Measurements from ENCODE around the gene INCA1.
"Not testable (repeated sequence)": the region's sequence is repeated elsewhere in the genome, so short reads cannot be mapped to it uniquely, and the experiment has no call there.

INCA1 gene

DNA sequence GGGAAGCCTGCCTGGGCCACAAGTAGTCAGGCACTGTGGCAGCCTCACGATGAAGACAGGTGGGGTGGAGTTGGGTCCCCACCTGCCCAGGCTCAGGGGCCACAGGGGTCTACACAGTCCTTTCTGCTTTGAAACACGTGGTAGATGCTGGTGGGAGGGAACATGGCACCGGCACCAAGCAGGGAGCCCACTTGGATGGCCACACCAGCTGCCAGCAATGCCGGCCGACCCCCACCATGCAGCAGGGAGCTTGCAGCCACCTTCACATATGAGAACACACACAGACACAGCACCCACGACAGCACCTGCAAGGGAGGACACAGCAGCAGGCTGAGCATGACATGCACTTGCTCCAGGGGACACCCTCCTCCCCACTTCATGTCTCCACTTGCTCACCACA is 35.5 kb upstream of the INCA1 start:
- TF ChIP-seq EZH2phosphoT487 (conservative IDR thresholded peaks at IDR 0.05; ENCODE audit: low read length): no peak
- TF ChIP-seq, protein P1, sequence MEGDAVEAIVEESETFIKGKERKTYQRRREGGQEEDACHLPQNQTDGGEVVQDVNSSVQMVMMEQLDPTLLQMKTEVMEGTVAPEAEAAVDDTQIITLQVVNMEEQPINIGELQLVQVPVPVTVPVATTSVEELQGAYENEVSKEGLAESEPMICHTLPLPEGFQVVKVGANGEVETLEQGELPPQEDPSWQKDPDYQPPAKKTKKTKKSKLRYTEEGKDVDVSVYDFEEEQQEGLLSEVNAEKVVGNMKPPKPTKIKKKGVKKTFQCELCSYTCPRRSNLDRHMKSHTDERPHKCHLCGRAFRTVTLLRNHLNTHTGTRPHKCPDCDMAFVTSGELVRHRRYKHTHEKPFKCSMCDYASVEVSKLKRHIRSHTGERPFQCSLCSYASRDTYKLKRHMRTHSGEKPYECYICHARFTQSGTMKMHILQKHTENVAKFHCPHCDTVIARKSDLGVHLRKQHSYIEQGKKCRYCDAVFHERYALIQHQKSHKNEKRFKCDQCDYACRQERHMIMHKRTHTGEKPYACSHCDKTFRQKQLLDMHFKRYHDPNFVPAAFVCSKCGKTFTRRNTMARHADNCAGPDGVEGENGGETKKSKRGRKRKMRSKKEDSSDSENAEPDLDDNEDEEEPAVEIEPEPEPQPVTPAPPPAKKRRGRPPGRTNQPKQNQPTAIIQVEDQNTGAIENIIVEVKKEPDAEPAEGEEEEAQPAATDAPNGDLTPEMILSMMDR (IDR thresholded peaks at IDR 0.05; ENCODE audit: insufficient read depth, low read length, poor library complexity, severe bottlenecking): no peak
- H3K9ac ChIP-seq (ENCODE audit: low read length): no peak overlapping the region
- H3K79me2 ChIP-seq (ENCODE audit: insufficient read depth, low read length): no peaks in the 10 kb centered on the region
- H3K9me2 ChIP-seq (replicated peaks; ENCODE audit: insufficient read depth, low read length): no peaks in the 10 kb centered on the region
- no peaks in the 10 kb centered on the region for H3K9me3 ChIP-seq (ENCODE audit: insufficient read depth, low read length)
- no peaks in the 10 kb centered on the region for H3K27me3 ChIP-seq (ENCODE audit: low read length)
- H2AFZ ChIP-seq (ENCODE audit: low read depth, low read length, severe bottlenecking): no peak overlapping the region
- no peaks in the 10 kb centered on the region for H3K36me3 ChIP-seq (ENCODE audit: low read length)
- no peaks in the 10 kb centered on the region for H4K20me1 ChIP-seq (ENCODE audit: low read depth, low read length)
- no peak overlapping the region for H3K4me2 ChIP-seq (ENCODE audit: low read depth, low read length, poor library complexity, severe bottlenecking)
- no peak overlapping the region for H3K27ac ChIP-seq (ENCODE audit: low read depth, low read length)
- H3F3A ChIP-seq (ENCODE audit: insufficient read depth): peaks cover 5% of the 10 kb centered on the region; the same call in 1 of the 2 replicates
- no peak overlapping the region for H3K4me3 ChIP-seq (ENCODE audit: insufficient read depth, low read length, poor library complexity, severe bottlenecking)

DNA sequence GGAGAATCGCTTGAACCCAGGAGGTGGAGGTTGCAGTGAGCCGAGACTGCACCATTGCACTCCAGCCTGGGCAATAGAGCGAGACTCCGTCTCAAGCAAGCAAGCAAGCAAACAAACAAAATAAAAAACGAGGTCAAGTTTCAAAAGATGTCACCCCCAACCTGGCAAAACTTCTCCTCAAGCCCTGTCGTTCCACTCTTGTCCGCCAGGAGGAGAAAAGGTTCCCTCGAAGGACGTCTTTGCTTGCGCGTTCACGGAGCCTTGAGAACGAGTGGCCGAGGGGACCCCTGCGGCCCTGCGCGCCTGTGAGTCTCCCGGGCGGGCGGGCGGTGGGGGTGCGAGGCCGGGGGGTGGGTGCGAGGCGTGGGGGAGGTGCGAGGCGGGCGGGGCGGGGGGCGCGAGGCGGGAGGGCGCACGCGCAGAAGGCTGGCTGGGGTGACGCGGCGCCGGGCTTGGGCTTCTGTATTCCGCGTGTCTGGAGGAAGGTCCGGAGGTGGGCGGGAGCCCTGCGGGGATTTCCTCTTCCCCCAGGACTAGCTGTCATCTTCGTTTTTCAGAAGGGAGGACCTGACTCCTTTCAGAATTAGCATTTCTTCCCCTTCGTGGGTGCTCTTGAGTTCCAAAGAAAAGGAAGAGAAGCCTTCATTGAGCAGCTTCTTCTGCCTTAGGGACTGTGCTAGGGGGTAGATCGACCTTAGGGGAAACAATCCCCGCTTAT is 34.2 kb upstream of the INCA1 start:
- no peaks in the 10 kb centered on the region for H3K9me2 ChIP-seq (replicated peaks; ENCODE audit: insufficient read depth, low read length)
- H3K9me3 ChIP-seq (ENCODE audit: insufficient read depth, low read length): no peaks in the 10 kb centered on the region
- peak overlapping the region; percentile 35; the same call in 1 of the 2 replicates for H3K9ac ChIP-seq (ENCODE audit: low read length)
- H3K27ac ChIP-seq (ENCODE audit: low read depth, low read length): no peak overlapping the region
- H4K20me1 ChIP-seq (ENCODE audit: low read depth, low read length): no peaks in the 10 kb centered on the region
- peak overlapping the region; percentile 50 for H3K4me2 ChIP-seq (ENCODE audit: low read depth, low read length, poor library complexity, severe bottlenecking)
- H3K4me3 ChIP-seq (ENCODE audit: insufficient read depth, low read length, poor library complexity, severe bottlenecking): peak overlapping the region; percentile 37
- peaks cover 5% of the 10 kb centered on the region; the same call in 1 of the 2 replicates for H3F3A ChIP-seq (ENCODE audit: insufficient read depth)
- TF ChIP-seq, protein P1 (IDR thresholded peaks at IDR 0.05; ENCODE audit: insufficient read depth, low read length, poor library complexity, severe bottlenecking): peak; percentile 52
- no peak for TF ChIP-seq EZH2phosphoT487 (conservative IDR thresholded peaks at IDR 0.05; ENCODE audit: low read length)
- H2AFZ ChIP-seq (ENCODE audit: low read depth, low read length, severe bottlenecking): peak overlapping the region; percentile 78
- no peaks in the 10 kb centered on the region for H3K36me3 ChIP-seq (ENCODE audit: low read length)
- no peaks in the 10 kb centered on the region for H3K79me2 ChIP-seq (ENCODE audit: insufficient read depth, low read length)
- H3K27me3 ChIP-seq (ENCODE audit: low read length): no peaks in the 10 kb centered on the region

DNA sequence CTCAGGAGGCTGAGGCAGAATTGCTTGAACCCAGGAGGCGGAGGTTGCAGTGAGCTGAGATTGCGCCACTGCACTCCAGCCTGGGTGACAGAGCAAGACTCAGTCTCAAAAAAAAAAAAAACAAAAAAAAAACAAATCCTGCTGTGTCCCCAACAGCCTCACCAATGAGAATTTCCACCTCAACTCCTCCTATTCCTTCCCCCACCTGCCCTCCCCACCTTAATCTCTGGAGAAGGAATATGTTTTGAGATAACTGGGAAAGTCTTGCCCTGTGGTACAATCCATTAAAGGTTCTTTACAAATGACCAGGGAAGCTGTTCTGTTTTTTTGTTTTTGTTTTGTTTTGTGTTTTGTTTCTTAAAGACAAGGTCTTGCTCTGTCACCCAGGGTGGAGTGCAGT is 32.8 kb upstream of the INCA1 start:
- not testable (repeated sequence) for H3K27me3 ChIP-seq (ENCODE audit: low read length); H3F3A ChIP-seq (ENCODE audit: insufficient read depth); H3K36me3 ChIP-seq (ENCODE audit: low read length); H3K9ac ChIP-seq (ENCODE audit: low read length); H3K4me2 ChIP-seq (ENCODE audit: low read depth, low read length, poor library complexity, severe bottlenecking); H2AFZ ChIP-seq (ENCODE audit: low read depth, low read length, severe bottlenecking); H3K9me2 ChIP-seq (replicated peaks; ENCODE audit: insufficient read depth, low read length); H3K79me2 ChIP-seq (ENCODE audit: insufficient read depth, low read length); H3K27ac ChIP-seq (ENCODE audit: low read depth, low read length); H3K4me3 ChIP-seq (ENCODE audit: insufficient read depth, low read length, poor library complexity, severe bottlenecking); H3K9me3 ChIP-seq (ENCODE audit: insufficient read depth, low read length); H4K20me1 ChIP-seq (ENCODE audit: low read depth, low read length)

- H3F3A ChIP-seq (ENCODE audit: insufficient read depth): peaks cover 5% of the 10 kb centered on the region; the same call in 1 of the 2 replicates
- no peak overlapping the region for H2AFZ ChIP-seq (ENCODE audit: low read depth, low read length, severe bottlenecking)
- no peaks in the 10 kb centered on the region for H3K36me3 ChIP-seq (ENCODE audit: low read length)
- H3K9ac ChIP-seq (ENCODE audit: low read length): no peak overlapping the region
- no peak overlapping the region for H3K27ac ChIP-seq (ENCODE audit: low read depth, low read length)
- H3K27me3 ChIP-seq (ENCODE audit: low read length): no peaks in the 10 kb centered on the region
- no peaks in the 10 kb centered on the region for H4K20me1 ChIP-seq (ENCODE audit: low read depth, low read length)
- no peaks in the 10 kb centered on the region for H3K9me2 ChIP-seq (replicated peaks; ENCODE audit: insufficient read depth, low read length)
- no peaks in the 10 kb centered on the region for H3K79me2 ChIP-seq (ENCODE audit: insufficient read depth, low read length)
- no peak overlapping the region for H3K4me2 ChIP-seq (ENCODE audit: low read depth, low read length, poor library complexity, severe bottlenecking)
- no peak overlapping the region for H3K4me3 ChIP-seq (ENCODE audit: insufficient read depth, low read length, poor library complexity, severe bottlenecking)
- H3K9me3 ChIP-seq (ENCODE audit: insufficient read depth, low read length): no peaks in the 10 kb centered on the region
- TF ChIP-seq, protein P1 (IDR thresholded peaks at IDR 0.05; ENCODE audit: insufficient read depth, low read length, poor library complexity, severe bottlenecking): no peak
- no peak for TF ChIP-seq EZH2phosphoT487 (conservative IDR thresholded peaks at IDR 0.05; ENCODE audit: low read length)
These were observed 30.6 kb upstream of the INCA1 start for GRCh38 chr17:5027916-5028315.
